ENCODE data around the gene SPATA33.

SPATA33 gene

DNA sequence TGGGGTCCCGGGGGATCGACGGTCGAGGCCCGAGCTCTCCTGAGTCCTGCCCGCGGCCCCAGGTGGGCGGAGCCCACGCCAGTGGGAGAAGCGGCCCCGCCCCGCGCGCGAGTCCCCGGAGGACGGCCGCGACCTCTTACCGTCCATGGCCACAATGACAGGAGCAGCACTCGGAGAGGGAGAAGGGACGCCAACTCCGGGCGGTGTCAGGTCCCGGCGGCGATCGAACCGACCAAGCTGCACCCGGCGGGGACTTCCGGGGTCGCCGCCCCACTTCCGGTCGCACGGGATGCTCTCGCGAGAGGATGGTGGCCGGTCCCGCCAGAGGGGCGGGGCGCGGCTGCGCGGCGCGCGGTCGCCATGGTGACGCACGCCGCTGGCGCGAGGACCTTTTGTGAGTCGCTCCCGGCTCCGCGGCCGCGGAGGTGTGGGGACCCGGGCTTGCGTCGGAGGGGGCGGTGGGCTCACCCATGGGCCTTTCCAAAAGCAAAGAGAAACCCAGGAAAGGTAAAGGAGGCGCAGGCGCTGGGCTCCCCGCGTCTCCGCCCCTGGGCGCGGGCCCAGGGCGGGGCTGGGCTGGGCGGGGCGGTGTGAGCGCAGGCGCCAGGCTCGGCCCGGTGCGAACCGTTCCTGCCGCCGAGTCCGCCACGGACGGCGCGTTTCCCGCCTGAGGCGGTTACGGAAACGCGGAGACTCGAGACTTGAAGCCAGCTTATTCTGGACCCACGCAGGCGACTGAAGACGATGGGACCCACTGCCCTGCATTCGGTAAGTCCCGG lies at the start of gene SPATA33, which contains the start of gene CHMP1A:
SPATA33 (plus strand) TSS at position 395 of the 779 bp plus-strand sequence; CDS start at position 471, 76 bp downstream.
CHMP1A (minus strand) TSS at position 267 of the 779 bp plus-strand sequence; CDS start at position 147, 120 bp downstream.
- FAIRE-seq: no peak

DNA sequence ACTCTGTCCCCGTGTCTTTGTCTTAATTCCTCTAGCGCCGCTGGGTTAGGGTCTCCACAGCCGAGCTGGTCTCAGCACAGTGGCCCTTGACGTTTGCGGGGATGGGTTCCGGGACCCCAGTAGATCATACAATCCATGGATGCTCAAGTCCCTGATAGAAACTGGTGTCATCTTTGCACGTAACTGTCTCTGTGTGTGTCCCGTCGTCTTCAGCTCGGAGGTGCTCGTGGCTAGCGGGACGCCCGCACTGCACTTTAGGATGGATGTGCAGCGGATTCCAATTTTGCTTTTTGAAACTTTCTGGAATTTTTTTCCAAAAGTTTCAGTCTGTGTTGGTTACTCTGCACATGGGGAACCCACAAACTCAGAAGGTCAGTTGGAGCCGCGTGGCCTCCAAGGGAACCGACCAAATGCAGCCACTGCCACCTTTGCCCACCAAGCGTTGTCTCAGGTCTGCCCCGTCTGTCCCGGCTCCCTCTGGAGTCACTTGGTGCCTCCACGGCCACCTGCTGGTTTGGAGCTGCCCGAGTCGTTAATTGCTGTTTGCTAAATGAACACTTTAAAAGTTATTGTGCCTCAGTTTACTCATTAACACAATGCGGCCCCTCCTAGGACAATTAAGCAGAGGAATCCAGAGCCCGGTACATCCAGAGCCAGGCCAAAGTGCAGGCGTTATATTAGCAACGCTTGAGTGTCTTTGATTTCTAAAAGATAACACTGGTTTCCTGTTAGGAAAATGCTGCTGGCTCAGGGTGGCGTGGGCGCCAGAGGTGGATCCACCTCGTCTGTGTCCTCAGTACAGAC lies 49.5 kb upstream of the SPATA33 start:
- FAIRE-seq: no peak

DNA sequence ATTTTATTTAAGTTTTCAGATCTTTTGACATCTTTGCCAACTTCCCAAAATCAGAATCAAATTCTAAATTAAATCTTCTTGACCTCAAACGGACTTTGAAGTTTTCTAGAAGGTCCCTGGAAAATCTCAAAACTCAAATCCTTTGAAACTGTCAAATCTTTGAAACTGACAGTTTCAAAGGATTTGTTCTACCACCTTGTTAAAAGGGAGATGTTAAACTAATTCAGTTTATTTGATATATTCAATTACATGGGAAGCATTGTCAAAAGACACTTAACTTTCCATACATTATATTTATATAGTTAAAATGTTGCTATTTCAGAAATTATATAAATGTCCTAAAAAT lies 47.6 kb upstream of the SPATA33 start:
- no peak for FAIRE-seq

DNA sequence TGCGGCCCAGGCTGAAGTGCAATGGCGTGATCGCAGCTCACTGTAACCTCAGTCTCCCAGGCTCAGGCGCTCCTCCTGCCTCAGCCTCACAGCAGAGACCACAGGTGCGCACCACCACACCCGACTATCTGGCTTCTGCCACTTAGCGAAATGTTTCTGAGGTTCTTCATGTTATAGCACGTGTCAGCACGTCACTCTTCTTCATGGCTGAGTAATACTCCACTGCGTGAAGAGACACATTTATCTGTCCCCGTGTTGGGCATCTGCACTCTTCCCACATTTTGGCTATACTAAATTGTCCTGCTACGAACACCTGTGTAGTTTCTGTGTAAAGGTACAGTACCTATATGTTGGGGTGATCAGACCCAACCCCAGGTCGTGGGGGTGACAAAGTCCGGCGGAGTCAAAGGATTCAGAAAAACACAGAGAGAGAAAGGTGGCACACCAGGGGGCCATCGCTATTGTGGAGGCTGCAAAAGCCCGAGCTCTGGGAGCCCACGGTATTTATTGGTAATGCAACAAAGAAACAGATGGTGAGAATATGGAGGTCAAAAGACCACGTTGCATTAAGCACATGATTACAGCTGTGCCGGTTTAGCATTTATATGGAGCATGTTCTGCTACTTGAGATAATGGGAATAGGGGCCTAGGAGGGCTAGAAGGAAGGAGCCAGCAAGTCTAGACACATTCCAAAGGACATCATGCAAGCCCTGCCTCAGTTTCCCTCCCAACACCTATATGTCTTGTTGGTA lies 45.0 kb upstream of the SPATA33 start:
- no peak for FAIRE-seq

DNA sequence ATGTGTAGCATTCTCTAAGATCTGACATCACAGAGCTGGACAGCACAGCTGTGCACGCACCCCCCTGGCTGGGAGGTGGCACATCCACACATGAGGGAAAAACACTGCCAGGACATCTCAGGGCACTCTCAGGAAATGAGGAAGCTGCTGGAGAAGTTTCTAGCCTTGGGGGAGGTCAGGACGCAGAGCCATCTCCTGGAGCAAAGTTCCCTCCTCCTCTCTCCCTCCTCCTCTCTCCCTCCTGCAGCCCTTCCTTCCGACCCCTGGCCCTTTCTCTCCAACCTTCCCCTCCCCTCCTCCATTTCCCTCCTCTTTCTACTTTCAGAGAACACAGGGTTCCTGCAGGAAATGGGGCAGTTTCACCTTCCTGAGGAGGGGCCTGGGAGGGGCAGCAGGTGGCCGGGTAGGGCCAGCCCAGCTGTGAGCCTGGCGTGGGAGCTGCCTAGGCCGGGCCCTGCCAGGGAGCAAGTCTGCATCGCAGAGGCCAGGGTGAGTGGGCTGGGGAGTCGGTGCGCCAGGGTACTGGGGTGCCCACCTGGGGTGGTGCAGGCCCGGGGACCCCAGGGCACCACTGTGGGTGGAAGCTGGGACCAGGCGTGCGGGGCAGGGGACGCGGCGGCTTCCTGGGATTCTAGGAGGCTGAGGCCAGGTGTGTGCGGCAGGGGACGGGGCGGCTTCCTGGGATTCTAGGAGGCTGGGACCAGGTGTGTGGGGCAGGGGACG lies 44.2 kb upstream of the SPATA33 start, which contains the start of gene DPEP1:
DPEP1 (plus strand) TSS at position 412 of the 723 bp plus-strand sequence. CDS start 16,769 bp downstream, outside the sequence.
- no peak for FAIRE-seq

DNA sequence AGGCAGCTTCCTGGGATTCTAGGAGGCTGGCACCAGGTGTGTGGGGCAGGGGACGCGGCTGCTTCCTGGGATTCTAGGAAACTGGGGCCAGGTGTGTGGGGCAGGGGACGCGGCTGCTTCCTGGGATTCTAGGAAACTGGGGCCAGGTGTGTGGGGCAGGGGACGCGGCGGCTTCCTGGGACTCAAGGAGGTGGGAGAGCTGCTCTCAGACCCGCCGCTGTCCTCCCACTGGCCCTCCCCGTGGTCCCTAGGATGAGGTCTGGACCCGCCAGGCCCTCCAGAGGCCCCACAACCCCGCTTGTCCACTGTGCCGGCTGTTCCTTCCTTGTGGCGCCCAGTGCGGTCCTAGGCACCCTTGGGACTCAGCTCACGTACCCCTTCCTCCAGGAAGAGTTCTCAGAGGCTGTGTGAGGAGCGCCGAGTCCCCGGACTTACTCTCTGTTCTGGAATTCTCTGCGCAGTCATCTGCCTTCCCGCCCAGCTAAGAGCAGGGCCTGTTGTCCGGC lies 43.6 kb upstream of the SPATA33 start:
- FAIRE-seq: no peak

DNA sequence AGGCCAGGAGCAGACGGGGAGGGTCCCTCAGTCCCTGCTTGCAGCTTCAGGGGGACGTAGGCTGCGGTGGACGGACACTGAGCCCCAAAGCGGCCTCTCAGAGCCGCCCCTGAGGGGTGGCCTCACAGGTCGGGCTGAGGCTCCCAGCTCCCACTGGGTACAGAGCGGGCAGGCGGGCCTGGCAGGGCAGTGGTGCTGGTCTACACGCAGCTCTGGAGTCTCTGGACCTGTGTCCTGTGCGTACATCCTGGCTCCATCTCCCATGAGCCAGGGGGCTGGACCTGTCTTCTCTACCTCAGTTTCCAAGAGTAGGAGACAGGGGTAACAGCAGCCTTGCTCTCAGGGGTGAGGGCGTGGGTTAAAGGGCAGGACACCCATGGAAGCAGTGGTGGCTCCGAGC lies 42.5 kb upstream of the SPATA33 start:
- no peak for FAIRE-seq

DNA sequence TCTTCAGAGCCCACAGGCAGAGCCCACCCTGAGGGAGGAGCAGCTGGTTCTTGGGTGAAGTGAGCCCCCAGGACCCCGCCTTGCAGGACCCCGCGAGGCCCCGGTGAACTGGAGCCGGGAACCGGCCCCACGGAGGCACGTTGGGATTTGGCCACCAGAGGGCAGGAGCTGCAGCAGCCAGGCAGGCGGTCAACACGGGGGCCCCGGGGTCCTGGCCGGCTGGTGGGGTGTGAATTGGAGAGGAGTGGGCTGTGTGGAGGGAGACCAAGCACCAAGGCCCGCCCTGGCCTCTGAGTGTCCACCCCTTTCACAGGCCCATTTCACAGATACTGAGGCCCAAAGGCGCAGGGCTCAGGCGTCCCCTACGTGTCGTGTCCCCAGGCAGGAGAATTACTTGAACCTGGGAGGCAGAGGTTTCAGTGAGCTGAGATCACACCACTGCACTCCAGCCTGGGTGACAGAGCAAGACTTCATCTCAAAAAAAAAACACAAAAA lies 42.0 kb upstream of the SPATA33 start:
- FAIRE-seq: no peak

DNA sequence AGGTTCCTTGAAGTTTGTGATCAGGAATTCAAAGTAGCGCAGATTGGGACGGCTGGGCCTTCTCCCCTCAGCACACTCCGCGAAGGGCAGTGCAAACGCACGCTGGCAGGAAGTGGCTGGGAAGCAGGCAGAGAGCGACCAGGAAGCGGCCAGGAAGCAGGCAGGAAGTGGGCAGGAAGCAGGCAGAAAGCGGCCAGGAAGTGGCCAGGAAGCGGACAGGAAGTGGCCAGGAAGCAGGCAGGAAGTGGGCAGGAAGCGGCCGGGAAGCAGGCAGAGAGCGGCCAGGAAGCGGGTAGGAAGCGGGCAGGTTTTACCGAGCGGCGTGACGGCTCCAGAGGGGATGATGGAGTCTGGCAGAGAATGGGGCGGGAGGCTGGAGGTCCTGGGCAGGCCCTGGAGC lies 41.0 kb upstream of the SPATA33 start:
- FAIRE-seq: no peak

DNA sequence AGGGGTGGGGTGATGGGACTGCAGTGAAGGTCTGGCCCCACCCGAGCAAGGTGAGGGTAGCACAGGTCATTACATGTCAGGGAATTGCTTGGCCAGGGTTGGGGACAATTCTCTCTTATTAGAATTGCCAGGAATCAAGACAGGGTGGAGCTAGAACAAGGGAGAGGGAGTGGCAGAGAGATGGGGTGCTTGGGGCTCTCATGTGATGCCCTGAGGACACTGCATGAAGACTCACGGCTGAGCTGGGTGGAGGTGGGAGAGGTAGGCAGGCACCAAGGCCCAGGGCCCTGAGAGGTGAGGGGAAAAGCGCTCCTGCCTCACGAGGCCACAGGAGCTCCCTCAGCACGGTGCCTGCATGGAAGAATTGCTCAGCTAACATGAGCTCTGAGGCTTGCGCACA lies 40.6 kb upstream of the SPATA33 start:
- no peak for FAIRE-seq

DNA sequence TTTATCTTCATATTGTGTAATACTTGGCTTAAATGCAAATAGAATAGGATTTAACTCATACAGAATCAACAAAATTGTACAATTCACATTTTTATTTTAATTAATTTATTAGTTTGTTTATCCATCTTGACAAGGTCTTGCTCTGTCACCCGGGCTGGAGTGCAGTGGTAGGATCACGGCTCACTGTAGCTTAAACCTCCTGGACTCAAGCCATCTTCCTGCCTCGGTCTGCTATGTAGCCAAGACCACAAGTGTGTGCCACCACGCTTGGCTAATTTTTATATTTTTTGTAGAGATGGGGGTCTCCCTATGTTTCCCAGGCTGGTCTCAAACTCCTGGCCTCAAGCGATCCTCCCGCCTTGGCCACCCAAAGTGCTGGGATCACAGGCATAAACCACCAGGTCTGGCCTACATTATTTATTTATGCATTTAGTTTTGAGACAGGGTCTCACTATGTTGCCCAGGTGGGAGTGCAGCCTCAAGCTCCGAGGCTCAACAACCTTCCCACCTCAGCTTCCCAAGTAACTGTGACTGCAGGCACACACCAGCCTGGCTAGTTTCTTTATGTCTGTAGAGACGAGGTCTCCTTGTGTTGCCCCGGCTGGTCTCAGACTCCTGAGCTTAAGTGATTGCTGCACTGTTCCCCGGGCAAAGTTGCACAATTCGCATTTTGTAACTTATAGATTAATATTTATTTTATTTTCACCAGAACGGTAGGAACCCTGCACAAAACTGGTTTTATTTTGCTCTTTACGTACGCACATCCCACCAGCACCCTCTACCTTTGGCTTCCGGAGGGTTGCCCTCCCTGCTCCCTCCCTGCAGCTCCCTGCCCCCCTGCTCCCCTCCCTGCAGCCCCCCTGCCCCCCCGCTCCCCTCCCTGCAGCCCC lies 39.3 kb upstream of the SPATA33 start:
- FAIRE-seq: no peak

DNA sequence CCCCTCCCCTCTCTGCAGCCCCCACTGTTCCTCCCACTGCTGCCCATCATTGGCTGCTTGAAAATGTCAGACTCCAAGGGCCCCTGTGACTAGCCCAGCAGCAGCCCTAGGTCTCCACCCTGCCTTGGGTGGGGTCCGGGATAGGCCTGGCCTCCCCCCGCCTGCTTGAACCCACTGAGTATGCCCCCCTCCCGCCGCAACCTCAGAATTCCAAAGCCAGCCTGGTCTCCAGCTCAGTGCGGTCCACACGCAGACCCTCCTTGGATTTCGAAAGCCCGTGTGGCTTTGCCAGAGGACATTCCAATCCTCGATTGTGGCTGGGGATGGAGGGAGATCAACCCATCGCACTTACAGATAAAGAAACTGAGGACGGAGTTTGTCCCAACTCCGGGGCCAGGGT lies 37.8 kb upstream of the SPATA33 start:
- no peak for FAIRE-seq

DNA sequence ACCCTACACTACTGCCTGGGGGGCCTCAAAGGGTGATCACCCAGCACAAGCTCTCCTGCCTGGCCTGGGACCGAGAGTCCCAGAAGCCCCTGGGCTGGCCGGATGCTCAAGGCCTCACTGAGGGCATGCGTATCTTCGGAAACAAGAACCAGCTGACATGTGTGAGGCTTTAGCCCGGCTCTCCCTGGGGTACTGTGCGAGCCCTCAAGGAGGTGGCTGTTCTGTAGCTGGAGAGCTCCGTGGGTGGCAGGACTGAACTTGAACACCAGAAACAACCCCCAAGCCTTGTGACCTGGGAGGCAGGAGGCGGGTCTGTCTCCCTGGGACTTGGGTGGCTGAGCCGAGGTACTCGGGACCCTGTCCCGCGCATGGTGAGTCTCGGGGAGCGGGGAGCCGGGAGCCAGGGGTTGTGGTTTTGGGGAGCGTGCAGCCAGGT lies 37.2 kb upstream of the SPATA33 start:
- FAIRE-seq: no peak

DNA sequence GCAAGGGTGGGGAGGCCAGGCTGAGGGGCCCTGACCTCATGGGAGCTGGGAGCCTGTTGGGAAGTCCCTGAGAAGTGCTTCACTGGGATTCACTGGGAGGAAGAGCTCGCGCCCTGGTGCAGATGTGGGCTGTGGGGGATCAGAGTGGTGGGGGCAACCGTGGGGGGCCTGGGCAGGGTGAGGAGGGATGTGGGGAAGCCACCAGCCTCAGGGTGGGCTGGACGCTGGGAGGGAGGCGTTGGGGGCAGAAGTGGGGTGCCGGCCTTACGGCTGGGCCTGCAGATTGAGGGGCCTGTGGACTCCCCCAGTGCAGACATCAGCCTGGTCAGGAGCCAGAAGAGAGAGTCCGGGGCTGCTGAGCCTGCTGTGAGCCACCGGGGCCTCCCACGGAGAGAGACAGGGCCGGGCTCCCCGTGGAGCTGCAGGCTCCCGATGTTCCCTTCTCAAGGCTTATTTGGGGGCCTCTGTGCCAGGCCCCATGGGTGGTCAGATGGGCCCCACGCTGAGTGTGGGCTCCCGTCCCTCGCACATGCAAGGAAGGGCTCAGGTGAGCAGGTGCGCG lies 36.4 kb upstream of the SPATA33 start:
- no peak for FAIRE-seq

DNA sequence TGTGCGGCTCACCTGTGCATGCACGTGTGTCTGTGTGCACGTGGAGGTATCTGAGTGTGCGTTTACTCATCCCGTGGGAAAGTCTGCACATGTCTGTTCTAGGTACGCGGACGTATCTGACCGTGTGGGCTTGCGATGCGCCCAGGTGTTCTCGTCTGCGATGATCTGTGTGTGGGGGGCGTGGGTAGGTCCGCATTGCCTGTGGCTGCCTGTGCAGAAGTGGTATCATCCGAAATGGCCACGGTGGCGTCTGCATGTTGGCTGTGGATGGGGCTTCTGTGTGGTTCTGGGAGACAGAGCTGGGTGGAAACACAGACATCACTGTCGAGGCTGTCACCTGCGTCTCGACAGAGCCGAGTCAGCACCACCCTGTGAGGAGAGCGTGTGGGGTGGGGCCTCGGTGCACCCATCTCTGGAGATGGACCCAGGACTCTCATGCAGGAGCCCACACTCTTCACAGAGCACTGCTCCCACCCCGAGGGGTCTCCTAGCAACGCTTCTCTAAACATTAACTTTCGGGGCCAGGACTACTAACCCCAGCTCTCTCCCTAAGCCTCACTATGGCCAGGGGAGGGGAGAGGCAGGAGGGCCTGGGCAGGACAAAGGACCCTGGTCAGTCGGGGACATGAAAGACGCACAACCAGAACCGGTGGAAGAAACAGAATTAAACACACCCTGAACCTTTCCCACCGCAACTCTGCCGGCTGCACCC lies 35.8 kb upstream of the SPATA33 start:
- FAIRE-seq: no peak

DNA sequence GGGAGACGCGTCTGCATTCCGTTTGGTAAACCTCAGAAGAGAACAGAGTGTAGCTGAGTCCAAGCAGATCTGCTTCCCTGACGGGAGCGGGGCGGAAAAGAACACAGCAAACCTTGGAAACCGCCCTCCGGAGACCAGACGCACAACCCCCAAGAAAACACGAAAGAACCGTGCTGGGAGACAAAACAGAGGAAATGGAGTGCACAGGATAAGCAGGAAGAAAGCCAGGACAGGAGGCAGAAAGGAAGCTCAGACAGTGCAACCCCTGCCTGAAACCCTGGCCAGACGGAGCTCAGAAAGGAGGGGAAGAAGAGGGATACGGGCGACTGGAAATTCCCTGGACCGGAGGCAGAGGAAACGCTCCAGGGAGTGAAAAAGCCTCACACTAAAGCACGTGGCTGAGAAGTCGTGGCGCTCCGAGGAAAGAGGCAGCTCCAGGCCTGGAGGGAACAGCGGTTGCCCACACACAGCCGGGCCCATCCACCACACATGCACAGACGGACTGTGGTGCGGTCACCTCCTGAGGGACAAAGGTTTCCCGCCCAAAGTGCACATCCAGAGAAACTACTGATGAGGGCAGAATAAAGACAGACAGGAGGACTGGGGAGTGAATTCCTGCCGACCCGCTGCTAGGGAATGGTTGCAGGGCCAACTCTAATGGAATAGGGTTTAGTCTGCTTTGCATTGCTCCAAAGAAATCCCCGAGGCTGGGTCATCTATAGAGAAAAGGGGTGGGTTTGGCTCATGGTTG lies 34.0 kb upstream of the SPATA33 start:
- no peak for FAIRE-seq

DNA sequence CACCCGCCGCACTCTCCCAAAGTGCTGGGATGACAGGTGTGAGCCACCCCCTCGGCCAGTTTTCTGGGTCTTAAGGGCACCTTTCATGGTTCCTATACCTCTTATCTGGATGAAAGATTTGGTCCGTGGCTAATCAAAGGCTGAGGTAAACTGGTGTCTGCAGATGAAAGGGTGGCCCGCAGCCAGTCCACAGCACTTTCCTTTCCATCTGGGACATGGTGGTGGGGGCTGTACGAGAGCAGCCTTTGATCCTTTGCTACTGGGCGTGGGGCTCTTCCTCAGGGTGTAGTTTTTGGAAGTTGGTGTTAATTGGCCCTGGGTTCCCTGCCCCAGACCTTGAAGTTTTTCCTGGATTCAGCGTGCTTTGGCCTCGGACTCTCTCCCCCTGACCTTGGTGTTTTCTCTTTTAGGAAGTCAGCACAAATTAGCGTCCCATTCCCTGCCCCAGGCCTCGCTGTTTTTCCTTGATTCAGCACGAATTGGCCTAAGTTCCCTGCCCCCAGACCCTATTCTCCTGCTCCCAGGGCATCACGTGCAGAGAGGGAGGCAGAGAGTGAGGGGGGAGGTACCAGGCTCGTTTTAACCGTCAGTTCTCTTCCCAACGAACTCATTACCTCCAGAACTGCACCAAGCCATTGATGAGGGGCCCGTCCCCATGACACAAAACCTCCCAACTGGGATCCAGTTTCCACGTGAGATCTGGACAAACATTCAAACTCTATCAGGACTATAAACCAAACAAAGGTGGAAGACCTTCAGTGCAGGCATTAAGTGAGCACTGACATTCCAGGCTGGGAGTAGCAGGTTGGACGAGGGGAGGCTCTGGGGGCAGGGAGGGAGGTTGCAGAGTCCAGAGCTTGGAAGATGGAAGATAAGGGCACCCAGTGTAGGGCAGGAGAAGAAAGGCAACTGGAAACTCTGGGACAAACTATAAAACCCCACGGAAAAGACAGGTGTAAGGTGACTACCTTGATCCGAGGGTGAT lies 32.6 kb upstream of the SPATA33 start:
- no peak for FAIRE-seq
